ENCODE measurements around the gene IL7R. TPM values are rescaled to one million over a fixed set of nuclear protein-coding genes. Genes with fewer than 3 reads are reported as not detected.

The IL7R gene
- total and polyA plus RNA-seq, 2 experiments from 2014 or later, result not detected

DNA sequence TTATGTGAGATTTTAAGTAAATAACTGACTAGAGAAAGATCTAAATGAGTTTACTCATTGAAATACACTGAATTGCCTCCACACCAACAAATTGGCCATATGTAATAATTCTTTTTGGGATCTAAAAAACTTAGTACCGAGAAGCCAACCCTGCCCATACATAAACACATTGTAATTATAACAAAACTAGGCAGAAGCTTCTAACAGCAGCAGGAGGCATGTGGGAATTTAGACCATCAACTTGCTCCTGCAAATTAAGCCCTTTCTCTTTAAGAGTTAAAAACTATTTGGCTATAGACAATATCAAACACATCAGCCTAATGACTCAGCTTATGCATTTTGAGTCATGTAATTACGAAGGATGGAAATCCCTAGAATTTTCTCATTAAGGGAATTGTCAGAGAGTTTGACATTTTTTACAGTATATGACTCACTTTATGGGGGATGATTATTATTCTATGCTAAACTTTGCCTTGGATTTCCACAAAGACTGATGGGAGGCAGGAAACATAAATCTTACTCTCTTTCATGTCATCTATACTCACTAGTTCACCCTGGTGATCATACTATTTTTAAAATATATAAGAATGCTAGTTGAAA, 1.0 kb downstream of the IL7R start:
- peak in 1 of 2 donors; percentile 62 for DNase-seq (ENCODE audit: low read depth in 1 of 2, low spot score in 1 of 2)
- no peak overlapping the region for H3K4me3 ChIP-seq
- H3K36me3 ChIP-seq, result no peaks in the 10 kb centered on the region
- no peaks in the 10 kb centered on the region for H3K4me1 ChIP-seq (ENCODE audit: low read depth)
- no peak overlapping the region for H3K27ac ChIP-seq
- no peaks in the 10 kb centered on the region for H3K9me3 ChIP-seq (ENCODE audit: low read depth)
- H3K27me3 ChIP-seq, result no peaks in the 10 kb centered on the region
- TF ChIP-seq, protein P1, sequence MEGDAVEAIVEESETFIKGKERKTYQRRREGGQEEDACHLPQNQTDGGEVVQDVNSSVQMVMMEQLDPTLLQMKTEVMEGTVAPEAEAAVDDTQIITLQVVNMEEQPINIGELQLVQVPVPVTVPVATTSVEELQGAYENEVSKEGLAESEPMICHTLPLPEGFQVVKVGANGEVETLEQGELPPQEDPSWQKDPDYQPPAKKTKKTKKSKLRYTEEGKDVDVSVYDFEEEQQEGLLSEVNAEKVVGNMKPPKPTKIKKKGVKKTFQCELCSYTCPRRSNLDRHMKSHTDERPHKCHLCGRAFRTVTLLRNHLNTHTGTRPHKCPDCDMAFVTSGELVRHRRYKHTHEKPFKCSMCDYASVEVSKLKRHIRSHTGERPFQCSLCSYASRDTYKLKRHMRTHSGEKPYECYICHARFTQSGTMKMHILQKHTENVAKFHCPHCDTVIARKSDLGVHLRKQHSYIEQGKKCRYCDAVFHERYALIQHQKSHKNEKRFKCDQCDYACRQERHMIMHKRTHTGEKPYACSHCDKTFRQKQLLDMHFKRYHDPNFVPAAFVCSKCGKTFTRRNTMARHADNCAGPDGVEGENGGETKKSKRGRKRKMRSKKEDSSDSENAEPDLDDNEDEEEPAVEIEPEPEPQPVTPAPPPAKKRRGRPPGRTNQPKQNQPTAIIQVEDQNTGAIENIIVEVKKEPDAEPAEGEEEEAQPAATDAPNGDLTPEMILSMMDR (IDR thresholded peaks at IDR 0.05; ENCODE audit: low read depth, low read length), result no peak

DNA sequence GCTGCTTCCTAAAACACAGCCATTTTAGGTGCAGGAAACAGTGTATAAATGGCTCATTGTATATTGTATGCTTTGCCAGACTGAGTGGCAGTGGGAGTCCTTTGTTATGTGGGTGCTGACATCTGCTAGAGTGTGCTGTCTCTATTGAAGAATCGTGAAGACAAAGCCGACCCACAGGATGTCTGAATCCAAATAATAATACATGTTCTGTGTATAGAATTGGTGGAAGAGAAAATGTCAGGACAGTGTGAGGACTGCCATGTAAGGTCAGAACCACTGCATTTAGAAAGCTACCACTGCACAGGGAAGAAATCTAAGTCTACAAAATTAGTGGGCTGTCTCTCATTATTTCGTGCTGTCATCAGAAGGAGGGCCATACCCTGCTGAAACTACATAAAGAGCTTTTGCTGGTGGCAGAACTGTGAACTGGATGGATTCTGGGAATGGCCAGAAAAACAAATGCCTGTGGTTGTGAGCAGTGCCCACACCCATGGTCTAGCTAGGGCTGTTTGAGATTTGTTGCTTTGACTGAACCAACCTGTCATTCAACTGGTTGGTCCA, 2.5 kb downstream of the IL7R start:
- DNase-seq (ENCODE audit: low read depth in 1 of 2, low spot score in 1 of 2), result peak in 1 of 2 donors; percentile 25
- H3K9me3 ChIP-seq (ENCODE audit: low read depth), result no peaks in the 10 kb centered on the region
- H3K36me3 ChIP-seq, result no peaks in the 10 kb centered on the region
- no peak overlapping the region for H3K27ac ChIP-seq
- no peaks in the 10 kb centered on the region for H3K4me1 ChIP-seq (ENCODE audit: low read depth)
- H3K4me3 ChIP-seq, result no peak overlapping the region
- no peaks in the 10 kb centered on the region for H3K27me3 ChIP-seq
- TF ChIP-seq, protein P1 (IDR thresholded peaks at IDR 0.05; ENCODE audit: low read depth, low read length), result no peak

DNA sequence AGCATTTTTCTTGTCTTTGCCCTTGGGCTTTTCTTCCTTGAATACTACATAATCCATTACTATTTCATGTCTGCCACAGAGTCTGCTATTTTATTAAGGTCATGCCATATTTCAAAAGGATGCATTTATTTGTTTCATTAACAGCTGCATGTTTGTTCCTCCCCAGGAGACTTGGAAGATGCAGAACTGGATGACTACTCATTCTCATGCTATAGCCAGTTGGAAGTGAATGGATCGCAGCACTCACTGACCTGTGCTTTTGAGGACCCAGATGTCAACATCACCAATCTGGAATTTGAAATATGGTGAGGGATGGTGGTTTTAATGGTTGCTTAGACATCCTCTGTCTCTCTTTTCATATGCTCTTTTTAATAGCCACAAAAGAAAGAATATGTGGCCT, 4.0 kb downstream of the IL7R start:
- H3K36me3 ChIP-seq, result no peaks in the 10 kb centered on the region
- TF ChIP-seq, protein P1 (IDR thresholded peaks at IDR 0.05; ENCODE audit: low read depth, low read length), result no peak
- H3K4me1 ChIP-seq (ENCODE audit: low read depth), result no peaks in the 10 kb centered on the region
- H3K9me3 ChIP-seq (ENCODE audit: low read depth), result no peaks in the 10 kb centered on the region
- no peak overlapping the region for H3K27ac ChIP-seq
- DNase-seq (ENCODE audit: low read depth in 1 of 2, low spot score in 1 of 2), result no peak
- H3K4me3 ChIP-seq, result no peak overlapping the region
- H3K27me3 ChIP-seq, result no peaks in the 10 kb centered on the region

DNA sequence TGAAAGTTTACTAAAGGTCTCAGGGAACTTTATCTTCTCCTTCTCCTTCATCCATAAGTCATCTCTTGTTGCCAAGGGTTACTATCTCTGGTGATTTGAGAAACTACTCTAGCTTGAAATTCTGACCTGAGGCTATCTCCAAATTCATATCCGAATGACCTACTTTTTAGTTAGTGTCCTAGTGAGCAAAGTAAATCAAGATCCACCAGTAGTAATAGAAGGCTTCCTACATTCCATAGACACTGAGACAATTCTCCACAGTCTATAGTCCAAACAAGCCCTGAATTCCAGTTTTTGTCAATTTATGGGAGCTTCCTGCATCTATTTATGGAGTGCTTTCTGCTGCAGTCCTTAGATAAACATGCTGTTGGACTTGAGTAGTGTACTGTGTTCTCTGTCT, 5.0 kb downstream of the IL7R start:
- TF ChIP-seq, protein P1 (IDR thresholded peaks at IDR 0.05; ENCODE audit: low read depth, low read length), result no peak
- H3K27ac ChIP-seq, result no peak overlapping the region
- no peak for DNase-seq (ENCODE audit: low read depth in 1 of 2, low spot score in 1 of 2)
- H3K27me3 ChIP-seq, result no peaks in the 10 kb centered on the region
- no peaks in the 10 kb centered on the region for H3K9me3 ChIP-seq (ENCODE audit: low read depth)
- H3K36me3 ChIP-seq, result no peaks in the 10 kb centered on the region
- H3K4me3 ChIP-seq, result no peak overlapping the region
- H3K4me1 ChIP-seq (ENCODE audit: low read depth), result no peaks in the 10 kb centered on the region

DNA sequence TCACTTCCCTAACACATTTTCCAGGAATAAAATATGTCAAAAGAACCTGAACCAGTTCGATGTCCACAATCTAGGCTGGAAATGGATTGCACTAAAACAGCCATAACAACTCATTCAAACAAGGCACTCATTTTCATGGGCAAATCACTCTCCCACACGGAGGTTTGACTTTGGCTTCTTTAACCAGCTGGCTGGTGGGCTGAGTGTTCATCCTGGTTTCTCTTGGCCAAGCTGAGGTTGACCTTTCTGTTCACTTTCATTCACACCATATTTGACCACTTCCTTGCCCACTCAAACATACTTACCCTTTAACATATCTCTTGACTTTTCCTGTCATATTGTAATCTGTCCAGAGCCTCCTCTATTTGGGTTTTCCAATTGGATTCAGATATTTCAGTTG, 5.4 kb downstream of the IL7R start:
- no peaks in the 10 kb centered on the region for H3K4me1 ChIP-seq (ENCODE audit: low read depth)
- TF ChIP-seq, protein P1 (IDR thresholded peaks at IDR 0.05; ENCODE audit: low read depth, low read length), result no peak
- no peaks in the 10 kb centered on the region for H3K9me3 ChIP-seq (ENCODE audit: low read depth)
- no peak overlapping the region for H3K27ac ChIP-seq
- no peaks in the 10 kb centered on the region for H3K36me3 ChIP-seq
- H3K27me3 ChIP-seq, result no peaks in the 10 kb centered on the region
- no peak for DNase-seq (ENCODE audit: low read depth in 1 of 2, low spot score in 1 of 2)
- H3K4me3 ChIP-seq, result no peak overlapping the region

All from cardiac muscle cell (in vitro differentiated cells and primary cell).